ENCODE measurements around the gene DGKZ. TPM values are rescaled to one million over a fixed set of nuclear protein-coding genes. Genes with fewer than 3 reads are reported as not detected.

Gene DGKZ
- total RNA-seq, 2 experiments from 2014 or later, result 160 to 163 TPM

DNA sequence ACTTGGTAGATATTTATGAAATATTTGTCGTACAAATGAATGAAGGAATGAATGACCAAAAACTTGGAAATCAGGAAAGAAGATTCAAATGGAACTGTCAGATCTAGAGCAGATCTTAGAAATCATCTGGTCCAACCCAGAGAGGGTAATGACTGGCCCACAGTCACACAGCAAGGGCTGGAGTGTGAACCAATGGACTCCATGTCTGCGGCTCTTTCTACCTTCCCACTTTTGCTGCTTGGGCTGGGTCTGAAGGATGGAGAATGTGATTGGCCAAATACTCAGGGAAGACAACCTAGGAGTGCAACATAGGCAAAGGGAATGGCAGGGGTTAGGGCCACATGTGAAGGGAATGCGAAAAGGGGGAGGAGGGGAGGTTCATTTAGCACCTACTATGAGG is 5.8 kb upstream of the DGKZ start:
- Mint-ChIP-seq H3K4me1 (peaks cover 42% of the 10 kb centered on the region), H3K27me3 (peaks cover 3% of the 10 kb centered on the region), H3K36me3 (no peaks in the 10 kb centered on the region), H3K4me3 (peak overlapping the region; percentile 1), H3K9me3 (no peaks in the 10 kb centered on the region), H3K27ac (no peak overlapping the region)
- ATAC-seq (ENCODE audit: low read depth) (no peak), DNase-seq (no peak)
- POLR2A ChIA-PET, result interaction anchor here (2.1 kb wide), 1 partner anchor 8 kb away, joined by 9 read pairs; no protein-coding TSS in a partner anchor

DNA sequence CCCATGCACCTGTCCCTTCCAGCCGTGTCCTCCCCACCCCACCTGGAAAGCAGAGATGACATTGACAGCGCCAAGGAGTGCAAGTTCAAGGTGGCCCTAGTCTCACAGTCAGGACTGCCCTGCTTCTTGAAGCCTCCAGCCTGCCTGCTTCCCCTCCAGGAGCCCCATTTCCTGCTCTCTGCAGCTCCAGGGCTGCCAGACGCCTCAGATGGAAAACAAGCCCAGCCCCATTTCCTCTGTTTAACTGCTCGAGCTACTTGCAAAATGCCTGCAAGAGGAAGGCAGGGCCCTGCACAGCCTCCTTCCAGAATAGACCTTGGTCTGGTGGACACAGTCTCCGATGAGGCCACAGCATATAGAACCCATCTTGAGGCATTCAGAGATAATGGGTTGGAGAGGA is 5.0 kb upstream of the DGKZ start:
- Mint-ChIP-seq H3K9me3 (no peaks in the 10 kb centered on the region), H3K36me3 (peaks cover 3% of the 10 kb centered on the region), H3K27me3 (peaks cover 3% of the 10 kb centered on the region), H3K4me3 (peak overlapping the region; percentile 6), H3K4me1 (peaks cover 46% of the 10 kb centered on the region), H3K27ac (no peak overlapping the region)
- DNase-seq (no peak), ATAC-seq (ENCODE audit: low read depth) (peak; percentile 21)
- POLR2A ChIA-PET, result interaction anchor here (2.1 kb wide), 1 partner anchor 9 kb away, joined by 9 read pairs; no protein-coding TSS in a partner anchor

DNA sequence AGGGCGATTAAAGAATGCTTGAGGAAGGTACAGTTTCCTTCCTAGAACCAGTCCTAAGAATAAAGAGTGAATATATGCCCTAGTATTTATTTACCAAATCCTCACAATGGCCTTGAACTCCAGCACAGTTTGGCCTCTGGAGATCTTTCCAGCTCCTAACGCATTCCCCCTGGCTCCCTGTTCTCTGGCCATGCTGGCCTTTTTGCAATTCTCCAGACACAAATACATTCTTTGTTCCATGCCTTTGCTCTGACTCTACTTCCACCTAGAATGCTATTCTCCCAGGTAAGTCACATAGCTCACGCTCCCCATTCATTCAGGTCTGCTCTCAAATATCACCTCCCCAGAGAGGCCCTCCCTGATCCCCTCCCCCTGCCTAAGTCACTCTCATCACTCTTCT is 3.7 kb upstream of the DGKZ start:
- ATAC-seq (ENCODE audit: low read depth) (no peak), DNase-seq (no peak)
- Mint-ChIP-seq H3K36me3 (peaks cover 5% of the 10 kb centered on the region), H3K9me3 (no peaks in the 10 kb centered on the region), H3K27ac (no peak overlapping the region), H3K4me1 (peaks cover 46% of the 10 kb centered on the region), H3K27me3 (peaks cover 1% of the 10 kb centered on the region), H3K4me3 (no peak overlapping the region)
- POLR2A ChIA-PET, result interaction anchor here (1.2 to 2.4 kb wide), 6 partner anchors 8 to 17 kb away, joined by 3 to 9 read pairs (median 4); no protein-coding TSS in a partner anchor

- Mint-ChIP-seq H3K27ac (peak overlapping the region; percentile 88), H3K4me3 (peak overlapping the region; percentile 83), H3K36me3 (peaks cover 5% of the 10 kb centered on the region), H3K4me1 (peaks cover 58% of the 10 kb centered on the region), H3K27me3 (no peaks in the 10 kb centered on the region), H3K9me3 (no peaks in the 10 kb centered on the region)
- peak; percentile 13 for ATAC-seq (ENCODE audit: low read depth)
- DNase-seq, result peak; percentile 55
- POLR2A ChIA-PET, result interaction anchor here (0.6 to 2.4 kb wide), 8 partner anchors 9 to 411 kb away, joined by 3 to 12 read pairs (median 5); no protein-coding TSS in a partner anchor
Measured at GRCh38 chr11:46345131-46345597, 2.1 kb upstream of the DGKZ start.

GRCh38 chr11:46345881-46346484 is 1.3 kb upstream of the DGKZ start:
- H3K27me3 Mint-ChIP-seq, result no peaks in the 10 kb centered on the region
- no peaks in the 10 kb centered on the region for H3K9me3 Mint-ChIP-seq
- peak overlapping the region; percentile 83 for H3K4me3 Mint-ChIP-seq
- POLR2A ChIA-PET, result interaction anchor here (0.7 to 2.4 kb wide), 8 partner anchors 8 to 27 kb away, joined by 3 to 12 read pairs (median 4); no protein-coding TSS in a partner anchor
- peaks cover 5% of the 10 kb centered on the region for H3K36me3 Mint-ChIP-seq
- DNase-seq (peak; percentile 56), ATAC-seq (ENCODE audit: low read depth) (no peak)
- H3K4me1 Mint-ChIP-seq, result peaks cover 65% of the 10 kb centered on the region
- peak overlapping the region; percentile 85 for H3K27ac Mint-ChIP-seq

GRCh38 chr11:46347637-46348311 is 511 bp downstream of the DGKZ start:
- no peak for DNase-seq
- Mint-ChIP-seq H3K4me3 (peak overlapping the region; percentile 93), H3K9me3 (no peaks in the 10 kb centered on the region), H3K36me3 (peaks cover 5% of the 10 kb centered on the region), H3K27me3 (no peaks in the 10 kb centered on the region), H3K4me1 (peaks cover 64% of the 10 kb centered on the region), H3K27ac (peak overlapping the region; percentile 94)
- no peak for ATAC-seq (ENCODE audit: low read depth)
- POLR2A ChIA-PET, result interaction anchor here (1.0 to 2.6 kb wide), 6 partner anchors 9 to 29 kb away, joined by 3 to 13 read pairs (median 8); no protein-coding TSS in a partner anchor

GRCh38 chr11:46348566-46349401 is 1.5 kb downstream of the DGKZ start:
- Mint-ChIP-seq H3K4me1 (peaks cover 69% of the 10 kb centered on the region), H3K27me3 (no peaks in the 10 kb centered on the region), H3K9me3 (no peaks in the 10 kb centered on the region), H3K27ac (peak overlapping the region; percentile 94), H3K36me3 (peaks cover 5% of the 10 kb centered on the region), H3K4me3 (peak overlapping the region; percentile 93)
- POLR2A ChIA-PET, result interaction anchor here (0.9 to 2.6 kb wide), 9 partner anchors 12 to 431 kb away, joined by 3 to 13 read pairs (median 5); partner anchors contain the start of gene PEX16
- ATAC-seq (ENCODE audit: low read depth) (peak; percentile 45), DNase-seq (peak; percentile 65)

DNA sequence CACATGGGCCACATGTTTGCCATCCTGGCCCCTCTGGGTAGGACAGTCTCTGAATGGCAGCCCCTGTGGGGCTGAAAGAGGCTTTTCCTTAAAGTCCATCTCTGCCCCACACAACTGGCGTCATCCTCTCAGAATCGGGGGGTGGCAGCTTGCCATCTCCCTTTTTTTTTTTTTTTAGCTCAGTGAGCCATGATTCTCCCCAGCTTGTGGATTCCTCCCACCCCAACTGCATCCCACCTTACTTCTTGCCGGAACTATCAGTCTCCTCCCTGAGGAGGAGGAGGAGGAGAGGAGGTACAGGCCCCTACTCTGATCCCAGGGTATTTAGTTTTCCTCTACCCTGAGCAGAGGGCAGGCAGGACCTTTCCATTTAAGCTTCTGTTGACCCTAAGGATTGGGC is 3.4 kb downstream of the DGKZ start:
- DNase-seq, result no peak
- Mint-ChIP-seq H3K27me3 (no peaks in the 10 kb centered on the region), H3K27ac (peak overlapping the region; percentile 59), H3K9me3 (no peaks in the 10 kb centered on the region), H3K4me1 (peaks cover 62% of the 10 kb centered on the region), H3K4me3 (peak overlapping the region; percentile 5), H3K36me3 (peaks cover 7% of the 10 kb centered on the region)
- ATAC-seq (ENCODE audit: low read depth), result no peak
- POLR2A ChIA-PET, result interaction anchor here (1.8 to 3.3 kb wide), 4 partner anchors 11 to 18 kb away, joined by 5 to 18 read pairs (median 8); no protein-coding TSS in a partner anchor

DNA sequence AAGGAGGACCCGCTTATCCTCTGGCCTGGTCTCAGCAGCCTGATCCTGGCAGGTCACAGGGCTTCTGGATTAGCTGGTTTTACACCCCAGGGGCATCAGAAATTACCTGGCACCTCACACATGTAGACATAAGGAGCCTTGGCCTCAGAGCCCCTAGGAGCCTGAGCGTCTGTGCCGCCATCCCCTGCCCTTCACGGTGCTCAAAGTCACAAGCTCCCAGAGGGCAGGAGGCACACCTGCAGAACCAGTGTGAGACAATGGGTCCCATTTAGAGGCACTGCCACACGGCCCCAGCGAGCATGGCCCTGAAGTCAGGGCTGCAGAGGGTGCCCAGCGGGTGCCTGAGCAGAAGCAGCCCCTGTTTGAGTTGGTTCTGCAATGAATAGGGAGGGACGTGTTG is 3.9 kb downstream of the DGKZ start:
- peak overlapping the region; percentile 64 for H3K27ac Mint-ChIP-seq
- POLR2A ChIA-PET, result interaction anchor here (1.8 to 3.3 kb wide), 2 partner anchors 11 to 15 kb away, joined by 6 to 18 read pairs; no protein-coding TSS in a partner anchor
- no peaks in the 10 kb centered on the region for H3K27me3 Mint-ChIP-seq
- H3K36me3 Mint-ChIP-seq, result peaks cover 7% of the 10 kb centered on the region
- ATAC-seq (ENCODE audit: low read depth), result no peak
- no peak for DNase-seq
- no peaks in the 10 kb centered on the region for H3K9me3 Mint-ChIP-seq
- H3K4me3 Mint-ChIP-seq, result peak overlapping the region; percentile 86
- peaks cover 60% of the 10 kb centered on the region for H3K4me1 Mint-ChIP-seq

DNA sequence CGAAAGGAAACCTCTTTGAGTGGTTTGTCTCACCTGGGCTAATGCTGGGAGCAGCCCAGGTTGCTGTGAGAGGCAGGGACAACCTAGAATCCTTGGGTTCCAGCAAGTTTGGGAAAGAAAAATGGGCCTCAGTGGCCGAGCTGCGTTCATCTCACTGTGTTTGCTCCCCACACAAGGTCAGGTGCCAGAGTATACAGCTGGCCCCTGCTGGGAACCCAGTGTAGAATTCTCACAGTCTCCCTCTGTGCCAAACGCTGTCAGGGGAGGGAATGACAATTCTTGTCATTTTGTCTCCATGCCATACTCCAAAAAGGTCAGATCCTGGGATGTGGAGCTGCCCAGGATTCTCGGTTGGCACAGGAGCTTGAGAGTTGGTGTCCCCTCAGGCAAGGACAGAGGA is 4.3 kb downstream of the DGKZ start:
- no peak for ATAC-seq (ENCODE audit: low read depth)
- H3K9me3 Mint-ChIP-seq, result no peaks in the 10 kb centered on the region
- H3K4me1 Mint-ChIP-seq, result peaks cover 59% of the 10 kb centered on the region
- no peaks in the 10 kb centered on the region for H3K27me3 Mint-ChIP-seq
- no peak for DNase-seq
- POLR2A ChIA-PET, result interaction anchor here (1.8 to 3.3 kb wide), 3 partner anchors 10 to 19 kb away, joined by 5 to 18 read pairs (median 6); no protein-coding TSS in a partner anchor
- H3K36me3 Mint-ChIP-seq, result peaks cover 10% of the 10 kb centered on the region
- peak overlapping the region; percentile 86 for H3K4me3 Mint-ChIP-seq
- H3K27ac Mint-ChIP-seq, result peak overlapping the region; percentile 86

DNA sequence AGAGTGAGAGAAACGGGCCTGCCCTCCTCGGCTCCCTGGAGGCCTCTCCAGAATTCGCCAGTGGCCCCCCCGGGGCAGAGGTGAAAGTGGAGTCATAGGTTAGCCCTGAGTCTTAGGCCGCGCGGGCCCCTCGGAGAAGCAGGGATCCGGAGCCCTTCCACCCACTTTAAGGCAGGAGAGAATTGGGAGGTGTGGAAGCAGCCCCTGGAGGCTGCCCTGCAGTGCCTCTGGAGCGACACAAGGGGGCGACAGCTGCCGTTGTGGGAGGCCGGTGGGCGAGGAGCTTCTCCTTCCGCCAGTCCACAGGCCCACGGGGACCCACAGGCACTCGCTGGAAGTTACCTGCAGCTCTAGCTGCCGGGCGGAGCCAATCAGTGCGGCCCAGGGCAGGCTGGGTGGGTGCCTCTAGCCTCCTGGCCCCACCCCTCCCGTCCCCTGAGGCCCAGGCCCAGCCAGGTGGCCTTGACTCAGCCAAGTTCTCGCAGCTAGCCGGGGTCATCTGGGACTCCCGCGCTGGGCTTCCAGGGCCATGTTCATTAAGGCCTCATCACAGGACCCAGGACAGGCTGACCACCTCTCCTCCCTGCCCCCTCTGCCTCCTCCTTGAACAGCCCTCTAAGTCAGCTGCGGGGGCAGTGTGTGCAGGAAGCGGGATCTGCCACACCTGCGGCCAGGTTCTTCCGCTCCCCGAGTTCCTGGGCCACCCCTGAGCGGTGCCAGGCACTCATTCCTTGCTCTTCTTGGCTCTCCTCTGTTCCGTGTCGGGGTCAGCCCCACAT is 5.0 kb downstream of the DGKZ start:
- DNase-seq (peak; percentile 83), ATAC-seq (ENCODE audit: low read depth) (peak; percentile 58)
- no peaks in the 10 kb centered on the region for H3K9me3 Mint-ChIP-seq
- H3K4me3 Mint-ChIP-seq, result peak overlapping the region; percentile 86
- H3K4me1 Mint-ChIP-seq, result peaks cover 58% of the 10 kb centered on the region
- POLR2A ChIA-PET, result interaction anchor here (1.0 to 3.3 kb wide), 5 partner anchors 9 to 20 kb away, joined by 3 to 18 read pairs (median 5); no protein-coding TSS in a partner anchor
- H3K27me3 Mint-ChIP-seq, result no peaks in the 10 kb centered on the region
- H3K36me3 Mint-ChIP-seq, result peaks cover 11% of the 10 kb centered on the region
- peak overlapping the region; percentile 86 for H3K27ac Mint-ChIP-seq

GRCh38 chr11:46353698-46354097 is 6.4 kb downstream of the DGKZ start:
- ATAC-seq (ENCODE audit: low read depth), result no peak
- DNase-seq, result no peak
- Mint-ChIP-seq H3K27ac (peak overlapping the region; percentile 21), H3K36me3 (peaks cover 10% of the 10 kb centered on the region), H3K9me3 (no peaks in the 10 kb centered on the region), H3K27me3 (no peaks in the 10 kb centered on the region), H3K4me1 (peaks cover 62% of the 10 kb centered on the region), H3K4me3 (peak overlapping the region; percentile 6)
- POLR2A ChIA-PET, result interaction anchor here (0.7 to 3.3 kb wide), 3 partner anchors 8 to 21 kb away, joined by 3 to 18 read pairs (median 5); no protein-coding TSS in a partner anchor
